Osteoblast (primary cell): ENCODE measurements around the gene STIM2. TPM values are rescaled to one million over a fixed set of nuclear protein-coding genes. Genes with fewer than 3 reads are reported as not detected.
"Not testable (repeated sequence)": the region's sequence is repeated elsewhere in the genome, so short reads cannot be mapped to it uniquely, and the experiment has no call there.

Experiments used
- DNase-seq: peaks from one replicate; pipeline ENCODE4 v3.0.0; 2011; ENCODE audit warnings: low spot score, mixed read lengths; ENCODE audit not compliant: insufficient read length; ENCODE audit errors: missing footprints
- H2AFZ ChIP-seq: 2 replicates; pipeline ENCODE4 v1.6.0; 2011; ENCODE audit warnings: mild to moderate bottlenecking, low read length
- H3K27ac ChIP-seq: 2 replicates; pipeline ENCODE4 v1.5.1; 2011; ENCODE audit warnings: mild to moderate bottlenecking, low read depth, low read length, moderate library complexity
- H3K27me3 ChIP-seq: 2 replicates; pipeline ENCODE4 v1.6.0; 2012; ENCODE audit warnings: mild to moderate bottlenecking, control low read depth, inconsistent platforms, low read length, moderate library complexity; ENCODE audit not compliant: insufficient read depth
- H3K36me3 ChIP-seq: 2 replicates; pipeline ENCODE4 v1.5.1; 2011; ENCODE audit warnings: mild to moderate bottlenecking, low read length, control low read depth, moderate library complexity; ENCODE audit not compliant: insufficient read depth
- H3K4me1 ChIP-seq: 2 replicates; pipeline ENCODE4 v1.5.1; 2011; ENCODE audit warnings: mild to moderate bottlenecking, low read length, control low read depth, moderate library complexity; ENCODE audit not compliant: insufficient read depth
- H3K4me2 ChIP-seq: 2 replicates; pipeline ENCODE4 v1.6.0; 2011; ENCODE audit warnings: mild to moderate bottlenecking, low read length; ENCODE audit not compliant: insufficient read depth
- H3K4me3 ChIP-seq: fragments of 200-600 bp; sonication (generic); 3 replicates; pipeline ENCODE4 v1.5.1; 2012; ENCODE audit warnings: mild to moderate bottlenecking, low read length, inconsistent platforms; ENCODE audit not compliant: insufficient read depth
- H3K79me2 ChIP-seq: 2 replicates; pipeline ENCODE4 v1.6.0; 2012; ENCODE audit warnings: mild to moderate bottlenecking, low read length, control low read depth, inconsistent platforms; ENCODE audit not compliant: insufficient read depth
- H3K9me3 ChIP-seq: 2 replicates; pipeline ENCODE4 v1.5.1; 2011; ENCODE audit warnings: low read depth, low read length, control low read depth
- H4K20me1 ChIP-seq: 2 replicates; pipeline ENCODE4 v1.6.0; 2012; ENCODE audit warnings: mild to moderate bottlenecking, low read length, control low read depth; ENCODE audit not compliant: insufficient read depth
- CTCF ChIP-seq: IDR thresholded peaks from 2 replicates; pipeline ENCODE4 v1.5.1; 2011; ENCODE audit warnings: mild to moderate bottlenecking, low read depth, low read length, moderate library complexity; ENCODE audit errors: extremely low read depth
- total RNA-seq: library from RNA; depleted of rRNA; stranded (reverse); fragments of >200 nt; gene quantifications from 2 replicates; pipeline ENCODE4 v1.2.3, GENCODE V29; 2012

Gene STIM2
- total RNA-seq, 1 donor = 14.8 TPM

GRCh38 chr4:27027428-27027827 lies 166.8 kb downstream of the STIM2 start:
- no peaks in the 10 kb centered on the region for H3K27me3 ChIP-seq
- H4K20me1 ChIP-seq = no peaks in the 10 kb centered on the region
- no peak for DNase-seq
- H3K4me2 ChIP-seq = no peak overlapping the region
- H2AFZ ChIP-seq = no peak overlapping the region
- peaks cover 2% of the 10 kb centered on the region for H3K36me3 ChIP-seq
- no peak overlapping the region for H3K4me3 ChIP-seq
- H3K4me1 ChIP-seq = no peaks in the 10 kb centered on the region
- no peak overlapping the region for H3K27ac ChIP-seq
- no peaks in the 10 kb centered on the region for H3K9me3 ChIP-seq
- H3K79me2 ChIP-seq = no peaks in the 10 kb centered on the region
- TF ChIP-seq CTCF = no peak

- not testable (repeated sequence) for H3K27me3 ChIP-seq, H3K4me1 ChIP-seq, H3K36me3 ChIP-seq, H4K20me1 ChIP-seq, H3K79me2 ChIP-seq, DNase-seq, H3K4me3 ChIP-seq, H2AFZ ChIP-seq, H3K27ac ChIP-seq, H3K9me3 ChIP-seq, H3K4me2 ChIP-seq
Observed at GRCh38 chr4:27035127-27035526, 174.5 kb downstream of the STIM2 start.

- H3K36me3 ChIP-seq = no peaks in the 10 kb centered on the region
Observed at GRCh38 chr4:27040356-27040755, 179.7 kb downstream of the STIM2 start.

GRCh38 chr4:27042411-27042810 lies 181.8 kb downstream of the STIM2 start:
- DNase-seq = no peak
- Histone ChIP-seq H3K27me3 (peaks cover 7% of the 10 kb centered on the region), H3K4me3 (no peak overlapping the region), H3K9me3 (no peaks in the 10 kb centered on the region), H3K27ac (no peak overlapping the region), H3K4me1 (no peaks in the 10 kb centered on the region), H3K36me3 (no peaks in the 10 kb centered on the region), H3K4me2 (no peak overlapping the region), H3K79me2 (no peaks in the 10 kb centered on the region), H4K20me1 (no peaks in the 10 kb centered on the region), H2AFZ (no peak overlapping the region)
- no peak for TF ChIP-seq CTCF

More at GRCh38 chr4:27040356-27040755, 179.7 kb downstream of the STIM2 start:
- Histone ChIP-seq H3K79me2 (no peaks in the 10 kb centered on the region), H2AFZ (no peak overlapping the region), H3K9me3 (no peaks in the 10 kb centered on the region), H3K4me2 (no peak overlapping the region), H3K4me1 (no peaks in the 10 kb centered on the region), H3K27ac (no peak overlapping the region), H4K20me1 (no peaks in the 10 kb centered on the region), H3K27me3 (peaks cover 5% of the 10 kb centered on the region), H3K4me3 (no peak overlapping the region)
- TF ChIP-seq CTCF = no peak
- no peak for DNase-seq
